ENCODE data around the gene MADCAM1.

DNA sequence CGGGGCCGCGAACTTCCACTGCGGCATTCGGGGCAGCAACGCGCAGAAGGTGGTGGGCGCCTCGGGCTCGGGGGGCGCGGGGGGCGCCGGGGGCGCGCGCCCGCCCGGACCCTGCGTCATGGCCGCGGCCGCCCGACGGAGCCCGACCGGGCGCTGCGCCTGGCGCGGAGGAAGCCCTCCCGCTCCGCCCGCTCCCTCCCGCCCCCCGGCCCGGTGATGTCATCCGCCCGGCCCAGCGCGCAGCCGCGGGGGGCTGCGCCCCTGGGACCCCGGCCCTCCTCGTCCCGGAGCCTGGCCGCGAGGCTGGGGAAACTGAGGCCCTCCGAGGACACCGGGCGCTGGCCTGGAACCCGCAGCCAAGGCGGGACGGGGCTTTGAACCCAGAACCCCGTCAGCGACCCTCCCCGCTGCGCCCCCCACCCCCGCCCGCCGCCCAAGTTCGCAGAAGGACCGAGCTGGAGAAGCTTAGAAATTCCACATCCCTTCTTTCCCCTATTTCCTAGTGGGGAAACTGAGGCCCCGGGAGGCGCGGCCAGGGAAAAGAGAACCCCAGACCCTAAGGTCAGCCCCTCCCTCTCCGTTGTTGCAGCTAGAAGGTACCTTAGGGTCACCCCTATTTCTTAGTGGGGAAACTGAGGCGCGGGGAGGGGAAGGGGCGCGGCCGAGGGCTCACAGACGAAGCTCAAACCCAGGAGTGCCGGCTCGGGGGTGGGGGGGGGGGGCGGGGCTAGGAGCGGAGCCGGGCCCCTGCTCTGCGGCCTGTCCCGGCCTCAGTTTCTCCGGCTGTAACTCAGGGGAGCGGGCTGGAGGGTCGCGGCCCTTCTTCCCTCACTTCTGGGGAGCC is 35.2 kb upstream of the MADCAM1 start, which contains the start of gene SHC2:
- TF ChIP-seq PATZ1 (CRISPR knock-in tag; IDR thresholded peaks at IDR 0.05; ENCODE audit: borderline replicate concordance) (no peak), RARB (CRISPR knock-in tag; IDR thresholded peaks at IDR 0.05) (no peak), CSDC2 (CRISPR knock-in tag; IDR thresholded peaks at IDR 0.05) (no peak), CREB5 (CRISPR knock-in tag; IDR thresholded peaks at IDR 0.05; ENCODE audit: low read depth) (no peak), ZNF8 (CRISPR knock-in tag; IDR thresholded peaks at IDR 0.05) (no peak)
